ENCODE results near the gene RUSF1. TPM values are rescaled to one million over a fixed set of nuclear protein-coding genes. Genes with fewer than 3 reads are reported as not detected.

The RUSF1 gene
- total and polyA plus RNA-seq, 8 donors = 21.4 to 171 (median 47.0) TPM

GRCh38 chr16:31522071-31522470 is 13.9 kb upstream of the RUSF1 start:
- no peak for DNase-seq
- no peaks in the 10 kb centered on the region for H3K9me3 ChIP-seq
- no peaks in the 10 kb centered on the region for H3K27me3 ChIP-seq
- no peak overlapping the region for H3K4me3 ChIP-seq
- intact Hi-C loops (cut with DNase I; ENCODE audit: low total_unique reads) = no loop called here
- 88 to 97% (median 89%) methylated on average over 6 of the region's 6 CpGs for WGBS, 5 donors
- TF ChIP-seq EP300 (IDR thresholded peaks at IDR 0.05) (no peak), CTCF (IDR thresholded peaks at IDR 0.05) (no peak), POLR2A (IDR thresholded peaks at IDR 0.05) (no peak), POLR2AphosphoS5 (IDR thresholded peaks at IDR 0.05) (no peak)
- H3K4me1 ChIP-seq = no peaks in the 10 kb centered on the region
- H3K27ac ChIP-seq = no peak overlapping the region
- H3K36me3 ChIP-seq = no peaks in the 10 kb centered on the region

GRCh38 chr16:31521368-31521767 is 13.2 kb upstream of the RUSF1 start:
- Histone ChIP-seq H3K27me3 (no peaks in the 10 kb centered on the region), H3K36me3 (no peaks in the 10 kb centered on the region), H3K27ac (no peak overlapping the region), H3K4me1 (no peaks in the 10 kb centered on the region), H3K4me3 (no peak overlapping the region), H3K9me3 (no peaks in the 10 kb centered on the region)
- WGBS, 5 donors = 76 to 96% (median 88%) methylated on average over 3 of the region's 3 CpGs
- intact Hi-C loops (cut with DNase I; ENCODE audit: low total_unique reads) = no loop called here
- TF ChIP-seq CTCF (IDR thresholded peaks at IDR 0.05) (no peak), EP300 (IDR thresholded peaks at IDR 0.05) (no peak), POLR2AphosphoS5 (IDR thresholded peaks at IDR 0.05) (no peak), POLR2A (IDR thresholded peaks at IDR 0.05) (no peak)
- no peak for DNase-seq

GRCh38 chr16:31519759-31520431 is 11.7 kb upstream of the RUSF1 start:
- Histone ChIP-seq H3K36me3 (no peaks in the 10 kb centered on the region), H3K9me3 (no peaks in the 10 kb centered on the region), H3K4me1 (no peaks in the 10 kb centered on the region), H3K27ac (no peak overlapping the region), H3K27me3 (no peaks in the 10 kb centered on the region), H3K4me3 (no peak overlapping the region)
- no peak for DNase-seq
- intact Hi-C loops (cut with DNase I; ENCODE audit: low total_unique reads) = no loop called here
- TF ChIP-seq POLR2A (IDR thresholded peaks at IDR 0.05) (no peak), POLR2AphosphoS5 (IDR thresholded peaks at IDR 0.05) (no peak)
- 74 to 82% (median 76%) methylated on average over 2 of the region's 2 CpGs for WGBS, 5 donors

- 68 to 79% (median 71%) methylated on average over 4 of the region's 4 CpGs for WGBS, 5 donors
- TF ChIP-seq EP300 (IDR thresholded peaks at IDR 0.05) = no peak
- no peak for TF ChIP-seq POLR2A (IDR thresholded peaks at IDR 0.05)
- no peak for TF ChIP-seq CTCF (IDR thresholded peaks at IDR 0.05)
- no peak for TF ChIP-seq POLR2AphosphoS5 (IDR thresholded peaks at IDR 0.05)
- H3K4me1 ChIP-seq = no peaks in the 10 kb centered on the region
- no peaks in the 10 kb centered on the region for H3K36me3 ChIP-seq
- H3K27ac ChIP-seq = no peak overlapping the region
- H3K9me3 ChIP-seq = no peaks in the 10 kb centered on the region
- H3K4me3 ChIP-seq = no peak overlapping the region
- no peaks in the 10 kb centered on the region for H3K27me3 ChIP-seq
- no peak for DNase-seq
- intact Hi-C loops (cut with DNase I; ENCODE audit: low total_unique reads) = no loop called here
Measured at GRCh38 chr16:31517800-31518402, 9.7 kb upstream of the RUSF1 start.

GRCh38 chr16:31513884-31514283 is 5.7 kb upstream of the RUSF1 start:
- no peak for DNase-seq
- Histone ChIP-seq H3K9me3 (no peaks in the 10 kb centered on the region), H3K36me3 (no peaks in the 10 kb centered on the region), H3K4me1 (peaks cover 8 to 16% (median 12%) of the 10 kb centered on the region in 4 donors), H3K4me3 (no peak overlapping the region), H3K27me3 (no peaks in the 10 kb centered on the region), H3K27ac (no peak overlapping the region)
- no peak for TF ChIP-seq POLR2A (IDR thresholded peaks at IDR 0.05)
- no peak for TF ChIP-seq EP300 (IDR thresholded peaks at IDR 0.05)
- no peak for TF ChIP-seq POLR2AphosphoS5 (IDR thresholded peaks at IDR 0.05)
- TF ChIP-seq CTCF (IDR thresholded peaks at IDR 0.05) = no peak
- intact Hi-C loops (cut with DNase I; ENCODE audit: low total_unique reads) = no loop called here
